ENCODE data around the gene UGT1A7.

The UGT1A7 gene

DNA sequence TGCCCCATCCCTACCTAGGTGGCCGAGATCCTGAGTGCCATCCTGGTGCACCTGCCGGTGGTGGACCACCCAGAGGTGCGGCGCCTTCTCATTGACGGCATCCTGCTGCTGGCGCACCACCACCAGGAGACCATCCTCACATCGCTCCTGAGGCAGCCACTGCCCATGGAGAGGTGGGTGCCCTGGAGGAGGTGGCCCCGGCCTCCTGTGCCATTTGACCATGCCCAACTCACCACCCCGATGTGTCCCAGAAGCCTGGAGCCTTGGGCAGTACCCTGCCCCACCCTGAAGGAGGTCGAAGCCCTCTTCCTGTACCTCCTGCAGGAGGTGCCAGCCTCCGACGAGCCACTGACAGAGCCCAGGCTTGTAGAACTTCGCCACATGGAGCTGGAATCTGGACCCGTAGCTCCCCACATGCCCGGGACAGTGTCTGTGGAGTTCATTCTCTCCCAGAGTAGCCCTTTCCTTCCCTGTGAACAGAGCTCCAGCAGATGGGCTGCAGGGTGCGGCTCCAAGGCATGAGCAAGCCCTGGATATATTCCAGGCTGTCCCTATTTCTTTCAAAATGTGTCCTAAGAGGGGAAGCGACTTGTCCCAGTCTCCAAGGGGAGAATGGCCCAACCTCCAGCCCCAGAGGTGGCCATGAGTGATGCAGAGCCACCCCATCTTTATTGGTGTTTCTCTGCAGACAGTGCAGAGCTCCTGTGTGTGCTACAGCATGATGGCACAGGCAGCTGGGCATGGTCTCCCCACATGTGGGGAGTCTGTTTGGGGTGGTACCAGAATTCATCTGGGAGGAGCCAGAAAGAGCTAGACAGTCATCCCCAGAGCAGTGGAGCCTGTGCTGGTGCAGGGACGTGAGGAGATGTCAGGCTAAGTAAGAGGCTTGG is 138.4 kb downstream of the UGT1A7 start:
- DNase-seq = no peak

DNA sequence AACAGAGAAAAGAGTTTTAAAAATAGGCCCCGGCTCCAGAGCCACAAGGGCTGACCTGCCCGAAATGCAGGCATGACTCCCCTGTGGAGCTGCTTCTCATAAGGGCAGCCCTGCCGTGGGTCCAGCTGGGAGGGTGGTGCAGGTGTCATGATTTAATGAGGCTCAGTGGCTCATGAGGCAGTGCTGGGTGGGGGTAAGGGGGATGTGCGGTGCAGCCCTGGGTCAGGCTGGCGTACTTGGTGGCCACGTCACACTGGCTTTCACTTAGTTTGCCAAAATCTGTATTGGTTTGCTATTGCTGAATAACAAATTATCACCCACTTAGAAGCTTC is 139.0 kb downstream of the UGT1A7 start:
- no peak for DNase-seq

DNA sequence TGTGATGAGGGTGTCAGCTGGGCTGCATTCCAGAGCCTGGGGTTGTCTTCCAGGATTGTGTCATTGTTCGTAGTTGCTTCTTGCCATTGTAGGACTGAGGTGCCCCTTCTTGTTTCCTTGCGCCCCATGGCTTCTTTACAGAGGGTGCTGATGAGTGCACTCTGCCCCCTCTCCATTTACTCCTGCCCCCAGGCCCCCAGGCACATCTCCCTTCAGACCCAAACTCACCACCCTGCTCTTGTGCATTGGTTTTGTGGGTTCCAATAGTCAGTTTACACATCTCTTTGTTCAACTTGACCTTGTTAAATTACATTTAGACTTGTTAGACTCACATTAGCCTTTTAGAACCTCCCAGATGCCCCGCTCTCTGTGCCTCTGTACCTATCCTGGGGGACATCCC is 139.5 kb downstream of the UGT1A7 start:
- DNase-seq = no peak

DNA sequence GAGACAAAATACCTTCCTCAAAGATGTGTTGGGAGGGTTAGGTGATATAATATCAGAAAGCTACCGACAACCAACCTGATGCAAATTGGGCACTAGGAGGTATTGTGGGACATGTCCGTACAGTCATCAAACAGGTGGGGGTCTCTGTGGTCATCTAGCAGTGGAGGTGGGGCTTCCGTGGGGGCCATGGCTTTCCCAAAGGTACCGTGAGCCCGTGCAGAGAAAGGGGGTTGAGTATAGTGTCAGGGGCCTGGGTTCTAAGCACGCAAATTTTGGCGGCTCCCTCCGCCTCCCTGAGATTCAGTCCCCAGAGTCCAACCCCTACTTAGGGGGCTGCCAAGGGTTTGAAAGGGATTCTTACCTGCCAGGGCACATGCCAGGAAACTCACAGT is 140.0 kb downstream of the UGT1A7 start:
- no peak for DNase-seq

DNA sequence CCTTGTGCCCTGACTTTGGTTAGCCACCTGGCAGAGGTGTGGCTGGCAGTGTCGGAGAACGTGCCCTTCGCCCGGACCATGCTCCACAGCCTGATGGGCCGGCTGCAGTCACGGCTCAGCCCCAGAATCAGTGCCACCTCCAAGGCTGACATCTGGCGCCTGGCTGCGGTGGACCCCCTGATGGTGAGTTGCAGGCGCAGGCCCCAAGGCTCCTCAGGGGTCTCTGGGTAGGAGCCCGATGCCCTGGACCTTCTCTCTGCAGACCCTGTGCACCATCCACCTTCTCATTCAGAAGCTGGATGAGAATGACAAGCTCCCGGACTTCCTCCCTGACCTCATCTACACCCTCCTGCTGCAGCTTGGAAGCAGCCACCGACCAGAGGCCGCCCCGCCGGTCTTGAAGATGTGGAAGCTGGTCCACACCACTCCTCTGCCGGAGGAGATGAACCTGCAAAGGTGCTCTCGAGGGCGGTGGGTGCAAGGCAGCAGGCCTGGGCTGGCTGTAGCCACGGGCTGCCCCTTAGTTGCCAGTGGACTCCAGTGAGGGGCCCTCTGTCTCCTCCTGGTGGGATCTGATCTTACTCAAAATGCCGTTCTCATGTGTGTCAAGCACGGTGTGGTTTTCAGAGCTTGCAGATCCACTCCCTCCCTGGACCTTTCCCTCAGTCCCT is 140.5 kb downstream of the UGT1A7 start:
- DNase-seq = no peak
